ENCODE data around the gene NBR1. TPM values are rescaled to one million over a fixed set of nuclear protein-coding genes. Genes with fewer than 3 reads are reported as not detected.

The NBR1 gene
- total and polyA plus RNA-seq, 2 of the 4 experiments (the other 2 are of a cell fraction) = 52.4 to 132 TPM

DNA sequence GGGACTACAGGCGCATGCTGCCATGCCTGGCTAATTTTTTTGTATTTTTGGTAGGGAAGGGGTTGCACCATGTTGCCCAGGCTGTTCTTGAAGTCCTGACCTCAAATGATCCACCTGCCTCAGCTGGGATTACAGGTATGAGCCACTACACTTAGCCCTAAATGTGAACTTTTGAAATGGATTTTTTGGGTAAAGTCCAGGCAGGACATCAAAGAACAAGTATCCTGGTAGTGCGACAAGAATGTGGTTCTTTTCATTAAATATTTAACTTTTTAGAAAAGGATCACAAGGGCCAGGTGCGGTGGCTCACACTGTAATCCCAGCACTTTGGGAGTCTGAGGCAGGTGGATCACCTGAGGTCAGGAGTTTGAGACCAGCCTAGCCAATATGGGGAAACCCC lies 15.3 kb upstream of the NBR1 start:
- no TSS peak for BruUV-seq (replicated peaks)
- intact Hi-C loops (cut with micrococcal nuclease) = no loop called here

More for the DNA sequence above, 15.3 kb upstream of the NBR1 start:
- Histone ChIP-seq H4K5ac (ENCODE audit: low read depth, low read length) (no peak overlapping the region), H3K4me1 (ENCODE audit: control insufficient read depth, insufficient read depth, low read length) (no peaks in the 10 kb centered on the region), H3K27ac (ENCODE audit: insufficient read depth, low read length) (no peak overlapping the region), H4K91ac (ENCODE audit: insufficient read depth, low read depth, low read length) (no peak overlapping the region), H3K36me3 (ENCODE audit: control insufficient read depth, insufficient read depth, low read length) (no peaks in the 10 kb centered on the region), H3K79me1 (ENCODE audit: low read depth in 1 of 2, low read length in 2 of 2) (no peaks in the 10 kb centered on the region), H3K9ac (ENCODE audit: low read depth, low read length) (no peak overlapping the region), H3K18ac (ENCODE audit: low read depth, low read length) (no peak overlapping the region), H2BK5ac (ENCODE audit: low read depth, low read length, poor library complexity, severe bottlenecking) (no peak overlapping the region), H3K4ac (ENCODE audit: low read depth, low read length) (no peak overlapping the region), H3K56ac (ENCODE audit: extremely low read depth, insufficient read depth, low read length) (no peak overlapping the region), H3K4me3 (ENCODE audit: insufficient read depth, low read depth, low read length) (no peak overlapping the region), H2BK20ac (ENCODE audit: low read depth, low read length) (no peak overlapping the region), H3K23ac (ENCODE audit: low read depth, low read length) (no peak overlapping the region), H2BK15ac (ENCODE audit: low read depth, low read length) (no peak overlapping the region), H2BK120ac (ENCODE audit: low read depth, low read length) (no peak overlapping the region), H2AK5ac (ENCODE audit: low read depth, low read length) (no peak overlapping the region), H4K20me1 (ENCODE audit: insufficient read depth, low read length) (no peaks in the 10 kb centered on the region), H2AFZ (replicated peaks; ENCODE audit: low read length, poor library complexity) (no peak overlapping the region), H3K14ac (replicated peaks; ENCODE audit: low read depth, low read length) (no peak overlapping the region), H3K9me3 (ENCODE audit: control insufficient read depth, insufficient read depth, low read length) (no peaks in the 10 kb centered on the region), H3K27me3 (ENCODE audit: control insufficient read depth, insufficient read depth, low read length) (no peaks in the 10 kb centered on the region), H4K8ac (ENCODE audit: low read depth in 2 of 2, low read length in 2 of 2) (no peak overlapping the region), H3K9me1 (ENCODE audit: insufficient read depth, low read length) (no peaks in the 10 kb centered on the region), H2AK9ac (replicated peaks; ENCODE audit: low read depth, low read length, poor library complexity) (no peak overlapping the region), H3K4me2 (ENCODE audit: low read depth, low read length) (no peak overlapping the region)
- dilution Hi-C loops (cut with HindIII; ENCODE audit: low sequenced_read_pairs, unreplicated experiment) (no loop called here), in situ Hi-C loops (cut with MboI; ENCODE audit: low sequenced_read_pairs) (no loop called here)
- ATAC-seq (ENCODE audit: low read depth) = no peak
- DNase-seq = no peak
- CTCF ChIA-PET = no interaction called here
- POLR2A ChIA-PET (ENCODE audit: unreplicated experiment) = no interaction called here
- TF ChIP-seq NFE2L2 (IDR thresholded peaks at IDR 0.05; ENCODE audit: low read depth, low read length) (no peak), RAD21 (IDR thresholded peaks at IDR 0.05; ENCODE audit: low read length) (no peak), POLR2A (IDR thresholded peaks at IDR 0.05; ENCODE audit: low read depth, low read length) (no peak), CEBPB (IDR thresholded peaks at IDR 0.05; ENCODE audit: low read depth, low read length) (no peak), RFX5 (IDR thresholded peaks at IDR 0.05; ENCODE audit: low read depth, low read length) (no peak), RCOR1 (IDR thresholded peaks at IDR 0.05; ENCODE audit: insufficient replicate concordance, low read length) (no peak)
- TF ChIP-seq, protein P1, sequence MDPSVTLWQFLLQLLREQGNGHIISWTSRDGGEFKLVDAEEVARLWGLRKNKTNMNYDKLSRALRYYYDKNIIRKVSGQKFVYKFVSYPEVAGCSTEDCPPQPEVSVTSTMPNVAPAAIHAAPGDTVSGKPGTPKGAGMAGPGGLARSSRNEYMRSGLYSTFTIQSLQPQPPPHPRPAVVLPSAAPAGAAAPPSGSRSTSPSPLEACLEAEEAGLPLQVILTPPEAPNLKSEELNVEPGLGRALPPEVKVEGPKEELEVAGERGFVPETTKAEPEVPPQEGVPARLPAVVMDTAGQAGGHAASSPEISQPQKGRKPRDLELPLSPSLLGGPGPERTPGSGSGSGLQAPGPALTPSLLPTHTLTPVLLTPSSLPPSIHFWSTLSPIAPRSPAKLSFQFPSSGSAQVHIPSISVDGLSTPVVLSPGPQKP (IDR thresholded peaks at IDR 0.05; ENCODE audit: borderline replicate concordance, low read depth, low read length) = no peak
- TF ChIP-seq, protein P2, sequence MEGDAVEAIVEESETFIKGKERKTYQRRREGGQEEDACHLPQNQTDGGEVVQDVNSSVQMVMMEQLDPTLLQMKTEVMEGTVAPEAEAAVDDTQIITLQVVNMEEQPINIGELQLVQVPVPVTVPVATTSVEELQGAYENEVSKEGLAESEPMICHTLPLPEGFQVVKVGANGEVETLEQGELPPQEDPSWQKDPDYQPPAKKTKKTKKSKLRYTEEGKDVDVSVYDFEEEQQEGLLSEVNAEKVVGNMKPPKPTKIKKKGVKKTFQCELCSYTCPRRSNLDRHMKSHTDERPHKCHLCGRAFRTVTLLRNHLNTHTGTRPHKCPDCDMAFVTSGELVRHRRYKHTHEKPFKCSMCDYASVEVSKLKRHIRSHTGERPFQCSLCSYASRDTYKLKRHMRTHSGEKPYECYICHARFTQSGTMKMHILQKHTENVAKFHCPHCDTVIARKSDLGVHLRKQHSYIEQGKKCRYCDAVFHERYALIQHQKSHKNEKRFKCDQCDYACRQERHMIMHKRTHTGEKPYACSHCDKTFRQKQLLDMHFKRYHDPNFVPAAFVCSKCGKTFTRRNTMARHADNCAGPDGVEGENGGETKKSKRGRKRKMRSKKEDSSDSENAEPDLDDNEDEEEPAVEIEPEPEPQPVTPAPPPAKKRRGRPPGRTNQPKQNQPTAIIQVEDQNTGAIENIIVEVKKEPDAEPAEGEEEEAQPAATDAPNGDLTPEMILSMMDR (conservative IDR thresholded peaks at IDR 0.05; ENCODE audit: low read depth, low read length) = no peak
- WGBS, 2 experiments (ENCODE audit: extremely low coverage in 2 of 2, insufficient read length in 1 of 2) = no CpG with 5 or more reads among the region's 3 CpGs
